Hematopoietic multipotent progenitor cell treated with erythropoietin and hydrocortisone succinate and interleukin-3 and kit ligand, for 17 days (in vitro differentiated cells): ENCODE measurements around the gene ESYT3.
"Not testable (repeated sequence)": the region's sequence is repeated elsewhere in the genome, so short reads cannot be mapped to it uniquely, and the experiment has no call there.

Source experiments
- DNase-seq: peaks from one replicate; pipeline ENCODE4 v3.0.0-alpha.2; 2015; ENCODE audit warnings: low spot score

ESYT3 gene

DNA sequence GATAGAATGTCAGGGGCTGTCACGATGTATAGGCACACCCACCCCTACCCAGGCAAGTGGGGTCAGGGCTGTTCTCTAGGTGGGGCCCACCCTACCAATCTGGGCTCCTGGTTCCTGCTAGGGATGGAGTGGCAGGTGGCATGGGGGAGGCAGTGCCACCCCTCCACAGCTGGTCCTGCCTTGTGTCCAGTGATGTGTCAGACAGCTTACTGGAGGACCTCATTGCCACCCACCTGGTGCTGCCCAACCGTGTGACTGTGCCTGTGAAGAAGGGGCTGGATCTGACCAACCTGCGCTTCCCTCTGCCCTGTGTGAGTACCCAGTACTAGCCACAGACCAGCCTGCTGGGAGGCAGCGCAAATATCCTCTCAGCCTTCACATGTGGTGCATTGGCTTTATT lies 27.5 kb downstream of the ESYT3 start:
- no peak for DNase-seq

DNA sequence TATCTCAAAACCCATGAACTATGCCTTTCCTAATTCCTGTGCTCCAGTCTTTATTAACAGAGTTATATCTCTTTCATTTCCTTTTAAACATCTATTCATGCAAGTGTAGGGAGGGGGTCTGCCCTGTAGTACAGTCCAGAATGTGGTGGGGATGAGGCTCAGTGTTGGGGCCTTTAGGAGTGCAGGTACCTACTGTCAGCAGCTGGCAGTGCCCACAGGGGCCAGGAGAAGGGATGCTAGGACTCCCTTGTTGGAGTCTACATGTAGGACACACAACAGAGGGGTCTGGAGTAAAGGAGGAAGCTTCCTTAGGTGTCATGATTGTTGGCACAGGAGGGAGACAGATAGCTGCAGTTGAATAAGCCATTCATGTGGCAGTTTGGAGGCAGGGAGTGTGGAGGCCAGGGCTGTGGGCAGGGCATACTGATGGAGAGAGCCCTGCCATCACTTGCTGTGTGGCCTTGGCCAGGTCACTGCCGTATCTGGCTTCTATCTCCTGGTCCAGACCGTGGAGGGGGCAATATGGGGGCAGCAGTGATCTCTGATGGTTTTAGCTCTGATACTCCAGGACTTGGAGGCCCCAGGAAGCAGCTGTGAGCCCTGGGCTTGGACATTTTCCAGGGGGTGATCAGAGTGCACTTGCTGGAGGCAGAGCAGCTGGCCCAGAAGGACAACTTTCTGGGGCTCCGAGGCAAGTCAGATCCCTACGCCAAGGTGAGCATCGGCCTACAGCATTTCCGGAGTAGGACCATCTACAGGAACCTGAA lies 29.5 kb downstream of the ESYT3 start:
- no peak for DNase-seq

DNA sequence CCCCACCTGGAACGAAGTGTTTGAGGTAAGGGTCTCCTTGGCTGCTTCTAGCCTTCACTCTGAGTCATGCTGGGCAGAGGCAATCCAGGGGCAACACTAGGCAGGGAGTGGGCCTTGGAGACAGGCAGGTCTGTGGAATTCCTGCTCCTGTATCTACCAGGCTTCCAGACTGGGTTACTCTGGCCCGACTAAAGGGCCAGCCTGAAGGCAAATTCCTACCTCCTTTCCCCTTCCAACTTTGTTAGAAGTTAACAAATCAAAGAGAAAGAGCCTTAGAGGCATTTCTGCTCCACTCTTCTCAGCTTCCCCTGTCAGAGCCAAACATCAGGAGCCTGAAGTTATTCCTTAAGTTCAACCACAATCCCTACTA lies 30.1 kb downstream of the ESYT3 start:
- no peak for DNase-seq

DNA sequence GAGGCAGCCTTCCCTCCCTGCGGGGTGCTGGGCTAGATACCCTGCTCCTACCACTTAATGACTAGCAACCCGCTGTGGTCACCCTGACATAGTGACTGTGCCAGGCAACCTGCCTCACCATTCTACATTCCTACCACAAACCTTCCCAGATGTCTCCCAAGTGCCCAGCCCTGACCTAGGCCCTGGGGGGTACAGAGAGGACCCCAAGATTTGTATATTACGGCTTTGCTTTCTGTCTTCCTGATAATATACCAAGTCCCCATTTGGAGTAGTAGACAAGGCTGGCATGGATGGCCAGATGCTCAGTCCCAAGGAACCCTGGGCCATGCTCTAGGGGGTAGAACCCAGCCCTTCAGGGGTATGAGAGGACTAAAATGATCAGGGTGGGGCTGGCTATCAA lies 31.0 kb downstream of the ESYT3 start:
- DNase-seq, result no peak

DNA sequence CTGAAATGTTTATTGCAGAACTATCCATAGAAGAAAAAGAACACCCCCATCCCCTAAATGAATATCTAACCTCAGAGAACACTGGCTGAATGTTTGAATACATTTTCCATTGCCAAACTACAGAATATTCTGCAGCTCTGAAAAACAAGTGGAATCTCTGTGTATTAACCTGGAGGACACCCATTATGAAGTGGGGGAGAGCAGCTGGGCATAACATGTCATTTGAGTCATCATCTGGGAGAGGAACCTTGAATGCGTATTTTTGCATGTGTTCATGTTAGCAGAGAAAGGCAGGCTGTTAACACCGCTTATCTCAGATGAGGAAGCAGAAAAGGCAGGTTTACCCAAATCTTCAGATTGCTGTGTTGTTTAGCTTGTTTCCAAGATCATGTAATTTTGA lies 31.5 kb downstream of the ESYT3 start:
- DNase-seq, result no peak

DNA sequence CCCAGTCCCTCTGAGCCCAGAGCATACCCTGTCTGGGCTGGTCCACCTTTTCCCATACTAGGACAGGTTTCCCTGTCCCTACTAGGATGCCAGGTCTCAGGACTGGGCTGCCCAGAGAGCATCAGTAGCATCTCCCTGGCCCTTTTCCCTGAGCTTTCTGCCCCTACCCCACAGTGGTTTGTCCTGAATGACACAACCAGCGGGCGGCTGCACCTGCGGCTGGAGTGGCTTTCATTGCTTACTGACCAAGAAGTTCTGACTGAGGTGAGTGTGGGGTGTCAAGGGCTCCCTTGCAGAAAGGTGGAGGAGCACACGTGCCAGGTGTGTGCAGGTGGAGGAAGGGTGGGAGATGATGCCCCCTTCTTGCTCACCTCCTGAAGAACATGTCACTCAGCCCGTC lies 33.5 kb downstream of the ESYT3 start:
- DNase-seq, result no peak

DNA sequence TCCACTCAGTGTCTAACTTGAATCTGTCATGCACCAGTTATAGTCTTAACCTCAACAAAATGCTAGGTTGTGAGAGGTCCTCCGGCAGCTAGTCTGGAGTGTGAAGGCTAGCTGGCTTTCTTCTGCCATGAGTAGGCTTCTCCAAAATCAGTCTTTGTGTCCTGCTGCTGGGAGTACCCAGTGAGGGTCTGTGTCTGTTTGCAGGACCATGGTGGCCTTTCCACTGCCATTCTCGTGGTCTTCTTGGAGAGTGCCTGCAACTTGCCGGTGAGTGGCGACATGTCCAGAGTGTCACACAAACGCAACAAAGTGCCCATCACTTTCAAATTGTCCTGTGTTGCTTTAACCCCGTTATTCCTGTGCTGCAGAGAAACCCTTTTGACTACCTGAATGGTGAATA lies 34.0 kb downstream of the ESYT3 start:
- no peak for DNase-seq

DNA sequence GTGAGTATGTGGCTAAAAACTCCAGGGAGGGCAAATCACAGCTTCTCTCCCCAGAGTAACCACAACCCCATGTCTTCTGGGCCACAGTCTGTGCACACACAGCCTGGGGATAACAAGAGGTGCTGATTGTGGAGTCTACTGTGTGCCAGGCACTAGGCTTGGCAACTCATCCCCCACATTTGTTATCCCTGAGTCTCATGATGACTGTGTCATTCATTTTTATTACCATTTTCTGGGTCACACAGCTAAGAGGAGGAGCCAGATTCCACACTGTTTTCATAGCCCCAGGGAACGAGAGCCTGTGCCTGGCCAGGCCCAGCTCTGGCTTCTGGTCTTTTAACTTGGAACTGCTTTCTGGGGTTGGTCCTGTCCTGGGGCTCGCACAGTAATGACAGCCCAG lies 34.5 kb downstream of the ESYT3 start:
- DNase-seq, result no peak

DNA sequence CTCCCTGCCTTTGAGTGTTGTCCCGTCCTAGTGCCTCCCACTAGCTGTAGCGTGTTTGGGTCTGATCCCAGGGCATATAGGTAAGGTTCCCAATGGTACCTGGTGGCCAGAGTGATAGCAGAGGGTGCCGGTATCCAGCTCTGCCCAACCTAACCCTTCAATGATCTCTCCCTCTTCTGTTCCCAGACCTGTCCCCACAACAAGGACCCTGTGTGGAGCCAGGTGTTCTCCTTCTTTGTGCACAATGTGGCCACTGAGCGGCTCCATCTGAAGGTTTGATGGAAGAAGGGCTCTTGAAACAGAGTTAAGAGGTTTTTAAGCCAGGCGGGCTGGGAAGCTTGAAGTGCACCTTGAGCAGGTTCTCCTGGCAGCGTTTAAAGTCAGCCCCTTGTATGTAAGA lies 35.5 kb downstream of the ESYT3 start:
- no peak for DNase-seq

DNA sequence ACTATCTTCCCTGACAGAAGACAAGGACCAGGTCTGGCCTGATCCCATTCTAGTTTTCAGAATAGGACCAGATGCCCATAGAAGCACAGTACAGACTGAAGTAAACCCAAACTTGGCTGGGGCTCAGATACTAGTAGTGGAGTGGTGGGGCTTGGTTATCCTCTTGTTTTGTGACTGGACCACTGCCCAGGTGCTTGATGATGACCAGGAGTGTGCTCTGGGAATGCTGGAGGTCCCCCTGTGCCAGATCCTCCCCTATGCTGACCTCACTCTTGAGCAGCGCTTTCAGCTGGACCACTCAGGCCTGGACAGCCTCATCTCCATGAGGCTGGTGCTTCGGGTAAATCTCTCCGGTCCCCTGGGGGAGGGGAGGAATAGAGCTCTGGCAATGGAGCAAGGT lies 36.3 kb downstream of the ESYT3 start:
- no peak for DNase-seq

DNA sequence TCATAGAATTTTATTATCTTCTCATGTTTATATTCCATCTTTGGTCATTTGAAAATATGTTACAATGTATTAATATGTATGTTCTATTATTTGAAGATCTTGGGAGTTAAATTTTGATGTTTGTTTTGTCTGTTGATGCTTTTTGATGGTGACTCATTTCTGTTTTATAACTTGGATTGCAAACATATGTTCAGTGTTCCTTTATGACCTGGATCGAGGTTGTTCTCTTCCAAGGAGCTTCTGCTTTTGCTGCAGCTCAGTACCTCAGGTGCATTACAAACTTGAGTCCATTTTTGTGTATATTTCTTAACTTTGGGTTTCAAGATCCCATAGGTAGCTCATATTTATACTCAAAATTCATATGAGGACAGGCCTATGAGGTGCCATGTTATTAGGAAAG lies 37.1 kb downstream of the ESYT3 start:
- no peak for DNase-seq

DNA sequence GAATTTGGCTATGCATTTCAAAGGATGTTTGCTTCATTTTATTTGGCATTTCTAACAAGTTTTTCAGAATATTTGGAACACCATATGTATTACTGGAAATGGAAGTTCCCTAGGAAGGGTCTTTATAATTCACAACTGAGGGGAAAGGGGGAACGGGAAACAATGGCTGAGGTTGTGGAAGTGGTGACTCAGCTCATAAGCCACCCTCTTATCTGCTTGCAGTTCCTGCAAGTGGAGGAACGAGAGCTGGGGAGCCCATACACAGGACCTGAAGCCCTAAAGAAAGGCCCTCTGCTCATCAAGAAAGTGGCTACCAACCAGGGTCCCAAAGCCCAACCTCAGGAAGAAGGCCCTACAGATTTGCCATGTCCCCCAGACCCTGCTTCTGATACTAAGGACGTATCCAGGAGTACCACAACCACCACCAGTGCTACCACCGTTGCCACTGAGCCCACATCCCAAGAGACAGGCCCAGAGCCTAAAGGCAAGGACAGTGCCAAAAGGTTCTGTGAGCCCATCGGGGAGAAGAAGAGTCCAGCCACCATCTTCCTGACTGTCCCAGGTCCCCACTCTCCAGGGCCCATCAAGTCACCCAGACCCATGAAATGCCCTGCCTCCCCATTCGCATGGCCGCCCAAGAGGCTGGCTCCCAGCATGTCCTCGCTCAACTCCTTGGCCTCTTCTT lies 37.9 kb downstream of the ESYT3 start:
- no peak for DNase-seq

DNA sequence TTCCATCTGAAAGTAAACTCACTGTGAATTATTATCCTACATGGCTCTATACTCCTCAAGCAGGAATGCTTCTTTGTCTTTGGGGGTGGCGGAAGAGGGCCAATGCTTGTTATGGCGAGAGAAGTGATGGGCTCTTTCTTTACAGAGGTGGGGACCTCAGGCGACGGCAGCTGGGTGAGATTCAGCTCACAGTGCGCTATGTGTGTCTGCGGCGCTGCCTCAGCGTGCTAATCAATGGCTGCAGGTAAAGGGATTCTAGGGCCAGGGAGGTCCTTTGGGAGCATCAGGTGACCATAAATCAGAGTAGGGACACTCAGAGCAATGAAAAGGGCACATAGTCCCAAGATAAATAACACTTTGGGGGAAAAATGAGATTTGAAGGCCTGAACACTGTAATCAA lies 39.0 kb downstream of the ESYT3 start:
- DNase-seq, result no peak

DNA sequence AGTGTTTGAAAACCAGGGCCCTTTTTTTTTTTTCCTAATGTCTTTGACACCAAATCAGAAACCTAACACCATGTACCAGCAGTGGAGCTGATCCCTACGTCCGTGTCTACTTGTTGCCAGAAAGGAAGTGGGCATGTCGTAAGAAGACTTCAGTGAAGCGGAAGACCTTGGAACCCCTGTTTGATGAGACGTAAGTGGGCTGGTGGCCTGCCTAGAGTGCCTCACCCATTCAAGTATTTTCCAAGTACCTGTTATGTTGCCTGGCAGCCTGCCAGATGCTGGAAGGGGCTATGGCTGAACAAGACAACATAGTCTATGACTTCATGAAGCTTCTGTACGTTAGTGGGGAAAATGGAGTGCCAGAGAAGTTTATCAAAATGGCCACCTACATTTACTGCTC lies 39.7 kb downstream of the ESYT3 start:
- no peak for DNase-seq

DNA sequence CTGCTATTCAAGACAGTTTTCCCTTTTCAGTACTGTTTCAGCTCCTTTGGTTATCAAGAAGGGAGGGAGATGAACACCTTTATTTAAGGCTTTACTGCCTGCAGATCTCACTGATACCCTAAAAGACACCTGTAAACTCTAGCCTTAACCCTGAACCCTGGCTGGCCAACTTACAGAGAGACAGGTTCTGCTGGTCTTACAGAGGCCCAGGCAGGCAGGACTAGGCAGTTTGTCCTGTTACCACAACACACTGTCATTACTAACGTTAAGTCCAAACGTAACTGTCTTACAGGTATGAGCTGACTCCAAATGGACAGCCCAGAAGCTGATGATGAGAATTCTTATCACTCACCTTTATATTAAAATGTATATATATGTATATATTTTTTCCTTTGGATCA lies 42.1 kb downstream of the ESYT3 start:
- DNase-seq, result no peak

DNA sequence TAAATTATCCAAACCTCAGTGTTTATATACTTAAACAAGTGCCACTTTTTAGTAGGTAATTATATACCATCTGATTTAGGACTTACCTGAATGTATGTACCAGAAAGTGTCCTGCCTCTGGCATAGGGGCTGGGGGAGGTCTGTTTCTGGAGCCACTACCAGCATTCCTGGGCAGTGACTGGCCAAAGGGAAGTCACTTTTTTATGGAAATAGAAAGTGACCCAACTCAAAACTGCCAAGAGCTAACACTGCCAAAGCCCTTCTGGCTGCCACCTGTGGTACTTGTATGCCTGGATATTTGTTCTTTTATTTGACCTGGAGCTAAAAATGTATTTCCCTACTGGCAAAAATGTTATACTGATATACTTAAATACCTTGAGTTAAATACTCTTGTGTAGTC lies 42.7 kb downstream of the ESYT3 start:
- no peak for DNase-seq

DNA sequence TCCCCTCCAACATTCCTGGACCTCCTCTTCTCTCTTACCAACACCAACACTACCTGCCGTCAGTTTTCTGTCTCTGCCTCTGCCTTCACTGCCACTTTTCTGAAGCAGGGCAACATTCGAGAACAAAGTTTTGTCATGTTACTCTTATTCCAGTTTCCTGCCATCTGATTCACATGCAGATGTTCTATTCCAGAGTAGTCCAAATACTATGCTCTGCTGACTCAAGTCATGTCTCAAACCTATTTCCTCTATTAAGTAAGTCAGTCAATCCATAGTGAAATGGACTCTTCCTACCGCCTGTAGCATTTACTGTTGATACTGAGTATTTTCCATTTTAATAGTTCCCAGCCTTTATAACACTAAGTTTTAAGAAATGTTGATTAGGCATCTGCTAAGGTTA lies 43.4 kb downstream of the ESYT3 start:
- DNase-seq, result no peak

DNA sequence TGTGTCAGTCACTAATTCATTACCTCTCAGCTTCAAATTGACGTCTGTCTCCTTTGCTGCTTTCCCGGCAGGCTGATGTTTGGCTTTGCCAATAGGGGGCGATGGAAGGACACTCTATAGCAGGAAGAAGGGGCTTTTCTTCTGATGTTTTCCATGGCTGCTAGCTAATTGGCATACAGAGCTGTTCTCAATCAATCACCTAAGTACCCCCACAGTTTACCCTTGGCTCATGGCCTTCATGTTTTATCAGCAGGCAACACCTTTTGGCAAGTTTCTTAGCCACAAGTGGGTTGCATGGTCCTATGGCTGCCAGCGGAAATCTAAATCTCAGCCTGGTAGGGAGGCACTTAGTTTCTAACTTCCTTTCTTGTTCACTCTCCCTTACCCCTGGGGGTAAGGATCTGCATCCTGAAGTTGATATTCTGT lies 45.0 kb downstream of the ESYT3 start:
- no peak for DNase-seq

DNA sequence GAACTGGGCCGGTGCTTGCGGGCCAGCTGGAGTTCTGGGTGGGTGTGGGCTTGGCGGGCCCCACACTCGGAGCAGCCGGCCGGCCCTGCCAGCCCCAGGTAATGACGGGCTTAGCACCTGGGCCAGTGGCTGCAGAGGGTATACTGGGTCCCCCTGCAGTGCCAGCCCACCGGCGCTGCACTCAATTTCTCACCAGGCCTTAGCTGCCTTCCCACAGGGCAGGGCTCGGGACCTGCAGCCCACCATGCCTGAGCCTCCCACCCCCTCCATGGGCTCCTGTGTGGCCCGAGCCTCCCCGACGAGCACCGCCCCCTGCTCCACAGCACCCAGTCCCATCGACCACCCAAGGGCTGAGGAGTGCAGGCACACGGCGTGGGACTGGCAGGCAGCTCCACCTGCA lies 50.3 kb downstream of the ESYT3 start:
- not testable (repeated sequence) for DNase-seq

DNA sequence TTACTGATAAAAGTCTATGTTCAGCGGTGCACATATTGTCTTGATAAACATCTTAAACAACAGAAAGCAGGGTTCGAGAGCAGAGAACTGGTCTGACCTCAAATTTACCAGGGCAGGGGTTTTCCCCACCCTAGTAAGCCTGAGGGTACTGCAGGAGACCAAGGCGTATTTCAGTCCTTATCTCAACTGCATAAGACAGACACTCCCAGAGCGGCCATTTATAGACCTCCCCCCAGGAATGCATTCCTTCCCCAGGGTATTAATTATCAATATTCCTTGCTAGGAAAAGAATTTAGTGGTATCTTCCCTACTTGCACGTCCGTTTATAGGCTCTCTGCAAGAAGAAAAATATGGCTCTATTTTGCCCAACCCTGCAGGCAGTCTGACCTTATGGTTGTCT lies 52.2 kb downstream of the ESYT3 start:
- not testable (repeated sequence) for DNase-seq

DNA sequence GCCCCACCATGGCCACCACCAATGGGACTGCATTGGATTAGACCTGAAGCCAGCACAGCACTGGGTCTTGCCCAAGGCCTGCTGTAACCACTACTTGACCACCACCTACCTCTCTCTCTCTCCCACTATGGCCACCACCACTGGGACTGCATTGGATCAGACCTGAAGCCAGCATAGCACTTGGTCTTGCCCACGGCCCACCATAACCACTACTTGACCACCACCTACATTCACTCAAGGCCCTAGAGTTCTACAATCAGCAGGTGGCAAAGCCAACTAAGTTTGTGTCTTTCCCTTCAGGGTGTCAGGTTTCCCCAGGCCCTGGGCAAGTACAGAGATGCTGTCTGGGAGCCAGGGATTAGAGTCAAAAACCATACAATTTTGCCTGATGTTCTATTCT lies 57.6 kb downstream of the ESYT3 start:
- no peak for DNase-seq

DNA sequence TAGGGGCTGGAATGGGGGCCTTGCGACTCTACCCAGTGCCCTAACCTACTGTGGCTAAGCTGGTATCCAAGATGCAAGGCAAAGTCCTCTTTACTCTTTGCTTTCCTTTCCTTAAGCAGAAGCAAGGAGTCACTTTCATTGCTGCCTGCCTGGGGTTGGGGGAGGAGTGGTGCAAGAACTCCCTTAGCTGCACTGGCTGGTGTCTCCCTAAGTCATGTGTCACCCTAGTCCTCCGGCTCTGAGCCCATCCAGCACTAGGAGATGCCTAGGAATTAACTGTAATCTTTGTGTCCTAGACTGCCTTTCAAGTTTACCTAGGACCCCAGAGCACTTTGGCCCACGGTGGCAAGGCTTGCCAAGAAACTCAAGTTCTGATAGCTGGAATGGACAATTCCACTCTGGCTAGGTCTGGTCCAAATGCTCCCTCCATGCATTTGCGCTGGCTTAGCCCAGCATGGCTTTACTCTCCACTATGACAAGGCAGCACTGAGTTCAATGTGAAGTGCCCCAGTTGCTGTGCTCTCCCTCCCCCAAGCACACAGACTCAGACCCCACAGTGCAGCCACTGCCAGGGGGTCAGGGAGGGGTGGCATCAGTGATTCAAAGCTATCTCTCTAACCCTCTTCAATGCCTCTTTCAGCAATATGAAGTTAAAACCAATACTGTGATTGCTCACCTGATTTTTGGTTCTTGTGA lies 58.7 kb downstream of the ESYT3 start:
- no peak for DNase-seq

DNA sequence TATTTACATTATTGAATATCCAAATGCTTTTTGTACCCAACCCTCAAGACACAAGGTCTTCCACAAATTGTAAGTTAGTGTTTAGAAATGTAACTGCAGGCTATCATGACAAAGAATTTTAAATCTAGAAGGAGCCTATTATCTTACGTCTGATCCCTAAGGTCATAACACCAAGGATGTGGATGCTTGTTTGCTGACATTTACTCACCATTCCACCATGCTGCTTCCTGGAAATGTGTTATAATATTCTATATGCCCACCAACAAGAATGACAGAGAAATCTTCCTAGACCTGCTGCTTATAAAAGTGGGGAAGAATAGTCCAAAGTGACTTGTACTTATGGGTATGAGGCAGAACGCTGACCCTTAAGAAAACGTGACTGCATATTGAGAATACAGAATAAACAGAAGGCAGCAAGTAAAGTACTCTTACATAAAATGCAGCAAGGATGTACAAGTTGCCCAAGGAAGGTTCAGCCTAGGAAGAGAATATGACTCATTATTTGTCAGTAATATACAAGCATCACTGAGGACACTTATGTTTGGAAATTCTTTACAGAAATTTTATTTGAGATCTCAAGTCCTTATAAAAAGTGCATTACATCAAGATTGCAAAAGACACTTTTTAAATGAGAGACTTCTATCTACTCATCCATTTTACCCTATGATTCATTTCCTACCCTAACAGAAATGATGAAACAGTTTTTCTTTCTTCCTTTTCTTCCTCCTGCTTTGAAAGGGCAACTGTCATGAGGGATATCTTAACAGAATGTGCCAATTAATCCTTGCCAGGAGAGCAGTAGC lies 59.6 kb downstream of the ESYT3 start:
- no peak for DNase-seq
